Loucy (cell line): ENCODE measurements around the gene PPP6R1.

Experiments
- H2AFZ ChIP-seq: fragments of 200-600 bp; sonication (generic); 2 replicates; pipeline ENCODE4 v1.6.0; 2016; ENCODE audit warnings: antibody characterized with exemption, mild to moderate bottlenecking, low read length, moderate library complexity
- H3F3A ChIP-seq: fragments of 200-600 bp; 2 replicates; pipeline ENCODE4 v1.6.0; 2016; ENCODE audit warnings: antibody characterized with exemption, low read depth, mild to moderate bottlenecking
- H3K27me3 ChIP-seq: fragments of 200-600 bp; sonication (generic); 2 replicates; pipeline ENCODE4 v1.6.1; 2014; ENCODE audit warnings: low read length, mild to moderate bottlenecking; ENCODE audit not compliant: insufficient read depth, poor library complexity, severe bottlenecking
- H3K36me3 ChIP-seq: fragments of 200-600 bp; sonication (generic); 2 replicates; pipeline ENCODE4 v1.6.1; 2016; ENCODE audit warnings: low read length; ENCODE audit not compliant: insufficient read depth
- H3K4me1 ChIP-seq: fragments of 200-600 bp; sonication (generic); 2 replicates; pipeline ENCODE4 v1.5.1; 2014; ENCODE audit warnings: low read length, mild to moderate bottlenecking; ENCODE audit not compliant: insufficient read depth, poor library complexity, severe bottlenecking
- H3K4me2 ChIP-seq: fragments of 200-600 bp; sonication (generic); 2 replicates; pipeline ENCODE4 v1.6.0; 2014; ENCODE audit warnings: antibody characterized with exemption, low read length, low read depth, mild to moderate bottlenecking; ENCODE audit not compliant: poor library complexity, severe bottlenecking
- H3K4me3 ChIP-seq: fragments of 200-600 bp; sonication (generic); 2 replicates; pipeline ENCODE4 v1.5.1; 2014; ENCODE audit warnings: low read length, mild to moderate bottlenecking, mixed read lengths; ENCODE audit not compliant: poor library complexity, severe bottlenecking
- H3K79me2 ChIP-seq: fragments of 200-600 bp; sonication (generic); 2 replicates; pipeline ENCODE4 v1.6.1; 2014; ENCODE audit warnings: low read length; ENCODE audit not compliant: insufficient read depth
- H3K9ac ChIP-seq: fragments of 200-600 bp; sonication (generic); 2 replicates; pipeline ENCODE4 v1.6.0; 2014; ENCODE audit warnings: mild to moderate bottlenecking, low read depth, low read length, moderate library complexity; ENCODE audit not compliant: poor library complexity, severe bottlenecking
- H3K9me2 ChIP-seq: fragments of 200-600 bp; sonication (generic); replicated peaks from 2 replicates; pipeline ENCODE4 v1.6.1; 2016; ENCODE audit warnings: low read depth, low read length, mixed read lengths
- H3K9me3 ChIP-seq: fragments of 200-600 bp; sonication (generic); 2 replicates; pipeline ENCODE4 v1.6.1; 2014; ENCODE audit warnings: mild to moderate bottlenecking, antibody characterized with exemption, low read length, low read depth; ENCODE audit not compliant: insufficient read depth
- H4K20me1 ChIP-seq: fragments of 200-600 bp; sonication (generic); 2 replicates; pipeline ENCODE4 v1.6.0; 2014; ENCODE audit warnings: antibody characterized with exemption, low read length, mild to moderate bottlenecking; ENCODE audit not compliant: insufficient read depth, poor library complexity, severe bottlenecking
- EZH2phosphoT487 ChIP-seq: fragments of 200-600 bp; IDR thresholded peaks from 2 replicates; pipeline ENCODE4 v1.6.1; 2018; ENCODE audit warnings: antibody characterized with exemption, mild to moderate bottlenecking, moderate library complexity, borderline replicate concordance
- TF ChIP-seq, protein P1 (sequence below): fragments of 200-600 bp; sonication (generic); conservative IDR thresholded peaks from 2 replicates; pipeline ENCODE4 v1.5.1; 2014; ENCODE audit warnings: mild to moderate bottlenecking, antibody characterized with exemption, low read length

The PPP6R1 gene

DNA sequence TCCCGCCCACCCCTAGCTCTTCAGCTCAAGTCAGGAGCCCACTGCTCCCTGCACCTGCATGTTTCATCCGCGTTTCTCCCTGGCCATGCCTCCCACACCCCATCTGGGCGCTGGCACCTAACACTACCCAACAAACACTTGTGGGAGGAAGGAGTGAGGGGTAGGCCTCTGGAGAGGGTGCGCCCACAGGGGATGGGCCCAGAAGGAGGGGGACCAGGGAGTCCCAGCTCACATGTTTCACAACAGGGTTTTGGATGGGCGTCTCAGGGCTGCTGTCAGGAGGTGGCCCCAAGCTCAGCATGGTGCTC, 18.1 kb downstream of the PPP6R1 start:
- Histone ChIP-seq H3K4me1 (no peaks in the 10 kb centered on the region), H3K9ac (no peak overlapping the region), H3K4me3 (no peak overlapping the region), H4K20me1 (peaks cover 84% of the 10 kb centered on the region), H3K9me3 (no peaks in the 10 kb centered on the region), H3K79me2 (peaks cover 70% of the 10 kb centered on the region), H3K27me3 (no peaks in the 10 kb centered on the region), H3F3A (no peaks in the 10 kb centered on the region), H3K4me2 (no peak overlapping the region), H3K36me3 (peaks cover 98% of the 10 kb centered on the region), H2AFZ (no peak overlapping the region), H3K9me2 (no peaks in the 10 kb centered on the region)
- no peak for TF ChIP-seq EZH2phosphoT487
- TF ChIP-seq, protein P1, sequence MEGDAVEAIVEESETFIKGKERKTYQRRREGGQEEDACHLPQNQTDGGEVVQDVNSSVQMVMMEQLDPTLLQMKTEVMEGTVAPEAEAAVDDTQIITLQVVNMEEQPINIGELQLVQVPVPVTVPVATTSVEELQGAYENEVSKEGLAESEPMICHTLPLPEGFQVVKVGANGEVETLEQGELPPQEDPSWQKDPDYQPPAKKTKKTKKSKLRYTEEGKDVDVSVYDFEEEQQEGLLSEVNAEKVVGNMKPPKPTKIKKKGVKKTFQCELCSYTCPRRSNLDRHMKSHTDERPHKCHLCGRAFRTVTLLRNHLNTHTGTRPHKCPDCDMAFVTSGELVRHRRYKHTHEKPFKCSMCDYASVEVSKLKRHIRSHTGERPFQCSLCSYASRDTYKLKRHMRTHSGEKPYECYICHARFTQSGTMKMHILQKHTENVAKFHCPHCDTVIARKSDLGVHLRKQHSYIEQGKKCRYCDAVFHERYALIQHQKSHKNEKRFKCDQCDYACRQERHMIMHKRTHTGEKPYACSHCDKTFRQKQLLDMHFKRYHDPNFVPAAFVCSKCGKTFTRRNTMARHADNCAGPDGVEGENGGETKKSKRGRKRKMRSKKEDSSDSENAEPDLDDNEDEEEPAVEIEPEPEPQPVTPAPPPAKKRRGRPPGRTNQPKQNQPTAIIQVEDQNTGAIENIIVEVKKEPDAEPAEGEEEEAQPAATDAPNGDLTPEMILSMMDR, result no peak

DNA sequence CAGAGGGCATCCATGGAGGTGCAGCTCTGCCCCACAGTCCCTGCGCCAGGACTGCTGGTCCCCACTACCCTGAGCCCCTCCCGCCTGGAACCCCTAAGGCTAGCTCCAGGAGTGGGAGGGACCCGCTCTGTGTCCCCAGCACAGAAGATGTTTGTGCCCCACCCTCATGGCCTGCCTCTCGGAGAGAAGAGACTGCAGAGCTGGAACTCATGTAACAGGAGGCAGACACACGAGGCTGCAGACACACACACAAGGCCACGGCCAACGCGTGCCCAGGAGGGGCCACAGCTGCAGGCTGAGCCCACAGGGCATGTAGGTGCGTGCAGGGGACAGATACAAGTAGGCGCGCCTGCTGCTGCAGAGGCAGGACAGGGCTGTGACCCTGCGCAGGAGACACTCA, 19.8 kb downstream of the PPP6R1 start:
- Histone ChIP-seq H3K4me3 (no peak overlapping the region), H4K20me1 (peaks cover 80% of the 10 kb centered on the region), H3K9me3 (no peaks in the 10 kb centered on the region), H2AFZ (no peak overlapping the region), H3F3A (no peaks in the 10 kb centered on the region), H3K9me2 (no peaks in the 10 kb centered on the region), H3K79me2 (peaks cover 61% of the 10 kb centered on the region; the same call in 1 of the 2 replicates), H3K36me3 (peaks cover 96% of the 10 kb centered on the region), H3K4me2 (no peak overlapping the region), H3K9ac (no peak overlapping the region), H3K27me3 (no peaks in the 10 kb centered on the region), H3K4me1 (no peaks in the 10 kb centered on the region)
- TF ChIP-seq, protein P1, result no peak
- no peak for TF ChIP-seq EZH2phosphoT487

DNA sequence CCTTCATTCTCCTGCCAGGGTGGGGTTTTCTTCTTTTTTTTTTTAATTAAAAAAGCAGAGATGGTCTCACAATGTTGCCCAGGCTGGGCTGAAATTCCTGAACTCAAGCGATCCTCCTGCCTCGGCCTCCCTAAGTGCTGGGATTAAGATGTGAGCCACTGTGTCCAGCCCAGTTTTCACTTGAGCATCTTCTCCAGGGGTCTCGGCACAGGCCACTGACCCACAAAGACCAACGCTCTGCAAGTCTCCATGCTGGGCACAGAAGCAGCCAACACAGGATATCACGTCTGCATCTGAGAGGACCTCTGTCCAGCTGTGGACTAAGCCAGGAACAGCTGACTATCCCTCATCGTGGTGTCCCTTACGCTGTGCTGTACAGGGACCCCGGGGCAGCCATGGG, 20.8 kb downstream of the PPP6R1 start:
- H3K9ac ChIP-seq, result no peak overlapping the region
- H3K79me2 ChIP-seq, result peaks cover 61% of the 10 kb centered on the region
- H3K36me3 ChIP-seq, result peaks cover 96% of the 10 kb centered on the region
- no peak overlapping the region for H3K4me2 ChIP-seq
- H3K9me2 ChIP-seq, result no peaks in the 10 kb centered on the region
- H3K9me3 ChIP-seq, result no peaks in the 10 kb centered on the region
- no peak for TF ChIP-seq EZH2phosphoT487
- TF ChIP-seq, protein P1, result no peak
- H4K20me1 ChIP-seq, result peaks cover 84% of the 10 kb centered on the region
- no peaks in the 10 kb centered on the region for H3K27me3 ChIP-seq
- no peaks in the 10 kb centered on the region for H3K4me1 ChIP-seq
- no peak overlapping the region for H2AFZ ChIP-seq
- no peak overlapping the region for H3K4me3 ChIP-seq
- H3F3A ChIP-seq, result no peaks in the 10 kb centered on the region
